Measurements from ENCODE around the gene ZSWIM1. TPM values are rescaled to one million over a fixed set of nuclear protein-coding genes. Genes with fewer than 3 reads are reported as not detected.

Gene ZSWIM1
- total and polyA plus RNA-seq, 2 donors (not counting 3 experiments of a cell fraction or from before 2014, with no cell fraction given), result 8.5 to 10.0 TPM

DNA sequence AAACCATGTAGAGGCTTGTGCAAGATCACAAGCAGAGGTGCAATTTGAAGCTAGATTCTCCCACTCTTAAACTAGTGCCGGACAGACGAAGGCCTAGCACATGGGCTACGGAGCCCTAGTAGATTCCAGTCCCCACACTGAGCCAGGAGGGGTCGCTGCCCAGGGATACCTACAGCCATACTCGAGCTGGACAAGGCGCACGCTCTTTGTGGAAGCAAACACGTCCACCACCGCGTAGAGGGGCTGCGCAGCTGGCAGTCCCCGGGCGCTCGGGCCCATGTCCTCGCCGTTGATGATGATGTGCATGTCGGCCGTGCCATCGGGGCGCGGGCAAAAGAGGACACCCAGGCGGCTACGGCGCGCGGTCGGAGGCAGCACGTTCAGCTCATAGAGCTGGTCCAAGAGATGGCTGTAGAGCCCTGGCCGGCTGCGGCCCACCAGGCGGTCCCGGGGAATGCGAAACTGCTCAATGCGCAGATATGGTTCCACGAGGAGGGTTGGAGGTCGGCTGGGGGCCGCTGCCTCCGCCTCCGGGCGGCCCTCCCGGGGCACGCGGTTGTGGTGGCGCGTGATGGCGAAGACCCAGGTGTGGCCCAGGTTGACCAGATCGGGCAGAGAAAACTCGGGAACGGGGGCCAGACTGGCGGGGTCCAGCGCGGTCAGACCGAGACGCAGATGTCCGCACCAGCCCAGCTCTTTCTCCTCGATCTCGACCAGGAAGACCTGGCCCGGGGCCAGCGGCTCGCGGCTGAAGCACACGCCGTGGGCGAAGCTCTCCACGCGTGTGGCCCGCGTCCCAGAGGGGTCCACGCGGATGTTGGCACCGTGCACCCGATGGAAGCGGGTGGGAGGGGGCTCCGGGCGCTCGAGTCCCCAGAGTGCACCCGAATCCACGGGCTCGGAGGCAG, 9.3 kb downstream of the ZSWIM1 start:
- CTCF ChIA-PET, result interaction anchor here (0.6 to 4.9 kb wide), 29 partner anchors 9 to 930 kb away, joined by 3 to 50 read pairs (median 5); partner anchors contain the start of genes ACOT8, PCIF1, PLTP and SNX21
- peaks cover 0 to 19% of the 10 kb centered on the region in 2 experiments for H3K36me3 ChIP-seq (ENCODE audit: control insufficient read depth in 2 of 2, extremely low read depth in 1 of 2, insufficient read depth in 2 of 2, low read length in 2 of 2)
- intact Hi-C loops (cut with micrococcal nuclease) (loop anchor here (1.0 to 2.0 kb wide), 6 partner anchors 34 to 80 kb away; partner anchors contain the start of genes ACOT8, PCIF1 and ZSWIM3), dilution Hi-C loops (cut with MboI; ENCODE audit: extremely low pct_ligation_motif_present, low sequenced_read_pairs) (no loop called here)
- H3K9ac ChIP-seq (replicated peaks; ENCODE audit: extremely low read depth, insufficient read depth, low read length), result peak overlapping the region; percentile 65
- POLR2A ChIA-PET, result interaction anchor here (0.7 to 3.5 kb wide), 6 partner anchors 9 to 68 kb away, joined by 3 to 26 read pairs (median 3); partner anchors contain the start of genes PCIF1, PLTP and ZSWIM1
- H3K4me2 ChIP-seq (ENCODE audit: insufficient read depth, low read length), result peak overlapping the region; percentile 60
- peak overlapping the region; percentile 50 for H3K27ac ChIP-seq (ENCODE audit: insufficient read depth, low read depth, low read length)
- no peaks in the 10 kb centered on the region for H3K27me3 ChIP-seq (ENCODE audit: control insufficient read depth in 2 of 2, insufficient read depth in 2 of 2, low read length in 2 of 2)
- H4K20me1 ChIP-seq (replicated peaks; ENCODE audit: control insufficient read depth, extremely low read depth, insufficient read depth, low read length), result no peaks in the 10 kb centered on the region
- TF ChIP-seq, protein P1, sequence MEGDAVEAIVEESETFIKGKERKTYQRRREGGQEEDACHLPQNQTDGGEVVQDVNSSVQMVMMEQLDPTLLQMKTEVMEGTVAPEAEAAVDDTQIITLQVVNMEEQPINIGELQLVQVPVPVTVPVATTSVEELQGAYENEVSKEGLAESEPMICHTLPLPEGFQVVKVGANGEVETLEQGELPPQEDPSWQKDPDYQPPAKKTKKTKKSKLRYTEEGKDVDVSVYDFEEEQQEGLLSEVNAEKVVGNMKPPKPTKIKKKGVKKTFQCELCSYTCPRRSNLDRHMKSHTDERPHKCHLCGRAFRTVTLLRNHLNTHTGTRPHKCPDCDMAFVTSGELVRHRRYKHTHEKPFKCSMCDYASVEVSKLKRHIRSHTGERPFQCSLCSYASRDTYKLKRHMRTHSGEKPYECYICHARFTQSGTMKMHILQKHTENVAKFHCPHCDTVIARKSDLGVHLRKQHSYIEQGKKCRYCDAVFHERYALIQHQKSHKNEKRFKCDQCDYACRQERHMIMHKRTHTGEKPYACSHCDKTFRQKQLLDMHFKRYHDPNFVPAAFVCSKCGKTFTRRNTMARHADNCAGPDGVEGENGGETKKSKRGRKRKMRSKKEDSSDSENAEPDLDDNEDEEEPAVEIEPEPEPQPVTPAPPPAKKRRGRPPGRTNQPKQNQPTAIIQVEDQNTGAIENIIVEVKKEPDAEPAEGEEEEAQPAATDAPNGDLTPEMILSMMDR (IDR thresholded peaks at IDR 0.05; ENCODE audit: extremely low read depth in 1 of 2, insufficient read depth in 1 of 2, low read depth in 1 of 2, low read length in 2 of 2), result peak; percentile 79 to 82
- TF ChIP-seq POLR2AphosphoS5 (IDR thresholded peaks at IDR 0.05; ENCODE audit: insufficient read depth, low read depth, low read length) (peak; percentile 24), POLR2A (IDR thresholded peaks at IDR 0.05; ENCODE audit: low read depth, low read length) (peak; percentile 30), FOS (IDR thresholded peaks at IDR 0.05; ENCODE audit: borderline replicate concordance, insufficient read depth, low read length) (no peak), JUN (IDR thresholded peaks at IDR 0.05; ENCODE audit: borderline replicate concordance, insufficient read depth, insufficient read length, low read depth) (no peak), MYC (IDR thresholded peaks at IDR 0.05; ENCODE audit: low read depth, low read length) (peak; percentile 68), EZH2 (IDR thresholded peaks at IDR 0.05; ENCODE audit: borderline replicate concordance, low read depth, low read length, severe bottlenecking) (no peak)
- TF ChIP-seq, protein P2, sequence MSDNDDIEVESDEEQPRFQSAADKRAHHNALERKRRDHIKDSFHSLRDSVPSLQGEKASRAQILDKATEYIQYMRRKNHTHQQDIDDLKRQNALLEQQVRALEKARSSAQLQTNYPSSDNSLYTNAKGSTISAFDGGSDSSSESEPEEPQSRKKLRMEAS (IDR thresholded peaks at IDR 0.05; ENCODE audit: insufficient read depth, insufficient read length), result peak; percentile 56
- H3K9me1 ChIP-seq (replicated peaks; ENCODE audit: control insufficient read depth, extremely low read depth, insufficient read depth, low read length), result no peaks in the 10 kb centered on the region
- no peaks in the 10 kb centered on the region for H3K79me2 ChIP-seq (ENCODE audit: control insufficient read depth, insufficient read depth, low read length)
- H2AFZ ChIP-seq (ENCODE audit: low read depth, low read length), result peak overlapping the region; percentile 61
- DNase-seq (ENCODE audit: low read depth, low spot score) (peak; percentile 89), FAIRE-seq (peak; percentile 95)
- peaks cover 24% of the 10 kb centered on the region for H3K4me1 ChIP-seq (ENCODE audit: control insufficient read depth, extremely low read depth, insufficient read depth, low read length)
- BruUV-seq (replicated peaks), result TSS peak; percentile 35
- no peaks in the 10 kb centered on the region for H3K9me3 ChIP-seq (replicated peaks; ENCODE audit: control insufficient read depth, insufficient read depth, low read length)
- H3K4me3 ChIP-seq (replicated peaks in 1 of 3; ENCODE audit: insufficient read depth in 1 of 3, low read depth in 1 of 3, low read length in 3 of 3), result peak overlapping the region; percentile 47 to 81 (median 57)

Measured in endothelial cell of umbilical vein (primary cell).